BJ (cell line): ENCODE results near the gene ETNK2. TPM values are rescaled to one million over a fixed set of nuclear protein-coding genes. Genes with fewer than 3 reads are reported as not detected.

ENCODE experiments used
- CTCF ChIA-PET: fragments of 350-600 bp; formaldehyde crosslinking; extraction: SDS; loops from one replicate; lab custom pipeline; 2021; ENCODE audit warnings: antibody characterized with exemption, inconsistent platforms; lab: Yijun Ruan, JAX
- POLR2A ChIA-PET: fragments of 300-600 bp; sonication (Branson Sonifier 250); formaldehyde crosslinking; extraction: SDS; loops from one replicate; lab custom pipeline; 2021; ENCODE audit warnings: antibody characterized with exemption; lab: Charles Lee
- DNase-seq: peaks from one replicate; pipeline ENCODE4 v3.0.0-alpha.2; 2011; ENCODE audit warnings: low read depth
- H3K27me3 ChIP-seq: 2 replicates; pipeline ENCODE4 v1.6.0; 2011; ENCODE audit warnings: low read length; ENCODE audit not compliant: control insufficient read depth, insufficient read depth
- H3K36me3 ChIP-seq: 2 replicates; pipeline ENCODE4 v1.5.1; 2011; ENCODE audit warnings: low read length; ENCODE audit not compliant: control insufficient read depth, insufficient read depth
- H3K4me3 ChIP-seq: 2 replicates; pipeline ENCODE4 v1.5.1; 2011; ENCODE audit warnings: low read depth, mild to moderate bottlenecking, control low read depth, low read length
- polyA plus RNA-seq: library from polyadenylated mRNA; depleted of rRNA; stranded (reverse); fragments of >200 nt; gene quantifications from 2 replicates; pipeline ENCODE4 v1.2.3, GENCODE V29; 2011
- TF ChIP-seq, protein P1 (sequence below): IDR thresholded peaks from 2 replicates; pipeline ENCODE4 v1.5.1; 2011; ENCODE audit warnings: low read depth, mild to moderate bottlenecking, control low read depth, inconsistent platforms, low read length, moderate library complexity; ENCODE audit not compliant: insufficient read depth

The ETNK2 gene
- polyA plus RNA-seq, 1 experiment, result 30.7 TPM

GRCh38 chr1:204126386-204126785 is 25.5 kb downstream of the ETNK2 start:
- no peak for DNase-seq
- CTCF ChIA-PET, result interaction anchor here (0.8 to 14.9 kb wide), 3 partner anchors 246 to 268 kb away, joined by 3 to 456 read pairs (median 20); partner anchors contain the start of gene SNRPE

DNA sequence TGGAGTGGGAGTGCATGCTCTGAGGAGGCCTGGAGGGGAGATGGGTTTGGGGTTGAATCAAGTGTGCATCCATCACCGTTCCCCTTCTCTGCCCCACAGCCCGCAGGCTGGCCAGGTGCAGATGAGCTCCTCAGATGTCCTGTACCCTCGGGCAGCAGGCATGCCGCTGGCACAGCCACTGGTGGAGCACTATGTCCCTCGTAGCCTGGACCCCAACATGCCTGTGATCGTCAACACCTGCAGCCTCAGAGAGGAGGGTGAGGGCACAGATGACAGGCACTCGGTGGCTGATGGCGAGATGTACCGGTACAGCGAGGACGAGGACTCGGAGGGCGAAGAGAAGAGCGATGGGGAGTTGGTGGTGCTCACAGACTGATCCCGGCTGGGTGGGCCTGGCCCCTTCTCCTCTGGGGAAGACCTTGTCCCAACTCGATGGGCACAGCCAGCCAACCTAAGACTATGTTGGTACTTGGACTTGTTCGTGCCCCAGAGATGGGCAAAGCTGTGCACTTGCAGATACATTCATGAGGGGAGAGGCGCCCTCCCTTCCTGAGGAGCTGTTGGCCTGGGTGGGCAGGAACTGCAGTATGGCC is 26.0 kb downstream of the ETNK2 start:
- no peak overlapping the region for H3K4me3 ChIP-seq
- DNase-seq, result no peak
- H3K36me3 ChIP-seq, result peaks cover 8% of the 10 kb centered on the region
- ChIA-PET POLR2A (no interaction called here), CTCF (interaction anchor here (1.1 to 14.9 kb wide), 2 partner anchors 10 to 258 kb away, joined by 3 to 456 read pairs; partner anchors contain the start of gene SNRPE)
- TF ChIP-seq, protein P1, sequence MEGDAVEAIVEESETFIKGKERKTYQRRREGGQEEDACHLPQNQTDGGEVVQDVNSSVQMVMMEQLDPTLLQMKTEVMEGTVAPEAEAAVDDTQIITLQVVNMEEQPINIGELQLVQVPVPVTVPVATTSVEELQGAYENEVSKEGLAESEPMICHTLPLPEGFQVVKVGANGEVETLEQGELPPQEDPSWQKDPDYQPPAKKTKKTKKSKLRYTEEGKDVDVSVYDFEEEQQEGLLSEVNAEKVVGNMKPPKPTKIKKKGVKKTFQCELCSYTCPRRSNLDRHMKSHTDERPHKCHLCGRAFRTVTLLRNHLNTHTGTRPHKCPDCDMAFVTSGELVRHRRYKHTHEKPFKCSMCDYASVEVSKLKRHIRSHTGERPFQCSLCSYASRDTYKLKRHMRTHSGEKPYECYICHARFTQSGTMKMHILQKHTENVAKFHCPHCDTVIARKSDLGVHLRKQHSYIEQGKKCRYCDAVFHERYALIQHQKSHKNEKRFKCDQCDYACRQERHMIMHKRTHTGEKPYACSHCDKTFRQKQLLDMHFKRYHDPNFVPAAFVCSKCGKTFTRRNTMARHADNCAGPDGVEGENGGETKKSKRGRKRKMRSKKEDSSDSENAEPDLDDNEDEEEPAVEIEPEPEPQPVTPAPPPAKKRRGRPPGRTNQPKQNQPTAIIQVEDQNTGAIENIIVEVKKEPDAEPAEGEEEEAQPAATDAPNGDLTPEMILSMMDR, result no peak
- H3K27me3 ChIP-seq, result no peaks in the 10 kb centered on the region

More at GRCh38 chr1:204126386-204126785, 25.5 kb downstream of the ETNK2 start:
- TF ChIP-seq, protein P1, result no peak
- Histone ChIP-seq H3K27me3 (no peaks in the 10 kb centered on the region), H3K36me3 (peaks cover 8% of the 10 kb centered on the region), H3K4me3 (no peak overlapping the region)
- POLR2A ChIA-PET, result no interaction called here

GRCh38 chr1:204124639-204125038 is 27.2 kb downstream of the ETNK2 start:
- no peaks in the 10 kb centered on the region for H3K27me3 ChIP-seq
- H3K36me3 ChIP-seq, result peaks cover 10% of the 10 kb centered on the region
- TF ChIP-seq, protein P1, result no peak
- DNase-seq, result no peak
- POLR2A ChIA-PET, result no interaction called here
- CTCF ChIA-PET, result interaction anchor here (0.8 to 14.9 kb wide), 3 partner anchors 9 to 257 kb away, joined by 3 to 456 read pairs (median 3); partner anchors contain the start of gene SNRPE
- no peak overlapping the region for H3K4me3 ChIP-seq

DNA sequence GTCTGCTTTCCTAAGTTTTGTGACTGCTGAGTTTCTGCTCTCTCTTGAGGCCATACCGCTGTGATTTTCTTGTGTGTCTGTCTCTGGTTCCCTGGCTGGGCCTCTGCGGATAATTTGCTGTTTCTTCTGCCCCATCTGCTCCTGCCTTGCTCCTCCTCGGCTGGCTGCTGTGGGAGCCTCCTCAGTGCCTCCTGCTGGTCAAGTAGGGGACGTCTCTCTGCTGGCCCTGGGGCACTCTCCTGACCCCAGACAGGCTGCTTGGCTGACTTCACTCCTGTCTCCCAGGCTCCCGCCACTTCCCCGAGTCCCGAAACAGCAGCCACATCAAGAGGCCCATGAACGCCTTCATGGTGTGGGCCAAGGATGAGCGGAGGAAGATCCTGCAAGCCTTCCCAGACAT is 28.5 kb downstream of the ETNK2 start:
- peaks cover 10% of the 10 kb centered on the region for H3K36me3 ChIP-seq
- no peak for DNase-seq
- CTCF ChIA-PET, result interaction anchor here (14.9 kb wide), 1 partner anchor 256 kb away, joined by 456 read pairs; the partner anchor contains the start of gene SNRPE

GRCh38 chr1:204121840-204122555 is 29.8 kb downstream of the ETNK2 start:
- POLR2A ChIA-PET, result no interaction called here
- TF ChIP-seq, protein P1, result no peak
- peaks cover 12% of the 10 kb centered on the region for H3K36me3 ChIP-seq
- no peaks in the 10 kb centered on the region for H3K27me3 ChIP-seq
- DNase-seq, result no peak
- CTCF ChIA-PET, result interaction anchor here (14.9 kb wide), 1 partner anchor 255 kb away, joined by 456 read pairs; the partner anchor contains the start of gene SNRPE
- H3K4me3 ChIP-seq, result no peak overlapping the region

More for the DNA sequence above, 28.5 kb downstream of the ETNK2 start:
- no peak overlapping the region for H3K4me3 ChIP-seq
- H3K27me3 ChIP-seq, result no peaks in the 10 kb centered on the region
- TF ChIP-seq, protein P1, result peak; percentile 28
- POLR2A ChIA-PET, result no interaction called here
